Activated naive CD4-positive, alpha-beta T cell treated with anti-CD3 and anti-CD28 coated beads for 36 hours (primary cell): ENCODE measurements around the gene DAB1. TPM values are rescaled to one million over a fixed set of nuclear protein-coding genes. Genes with fewer than 3 reads are reported as not detected.

Source experiments
- CTCF ChIA-PET: fragments of 350-600 bp; sonication (Branson Sonifier 250); formaldehyde crosslinking; loops from one replicate; lab custom pipeline; 2021; ENCODE audit warnings: antibody characterized with exemption; lab: Charles Lee
- DNase-seq: peaks from one replicate; pipeline ENCODE4 v3.0.0-alpha.2; 2020
- H3K27ac Mint-ChIP-seq: one replicate; pipeline ENCODE4 v1.8.0; 2021; ENCODE audit warnings: mild to moderate bottlenecking, mixed read lengths
- H3K27me3 Mint-ChIP-seq: one replicate; pipeline ENCODE4 v1.8.0; 2021; ENCODE audit warnings: low read depth, mixed read lengths
- H3K36me3 Mint-ChIP-seq: one replicate; pipeline ENCODE4 v1.8.0; 2021; ENCODE audit warnings: low read depth, mixed read lengths
- H3K4me1 Mint-ChIP-seq: one replicate; pipeline ENCODE4 v1.8.0; 2021; ENCODE audit warnings: low read depth, mixed read lengths
- H3K4me3 Mint-ChIP-seq: one replicate; pipeline ENCODE4 v1.8.0; 2021; ENCODE audit warnings: mild to moderate bottlenecking, moderate library complexity, mixed read lengths
- H3K9me3 Mint-ChIP-seq: one replicate; pipeline ENCODE4 v1.8.0; 2021; ENCODE audit warnings: mixed read lengths
- intact Hi-C: fragments of 100-400 bp; cut with micrococcal nuclease; formaldehyde crosslinking; loops from one replicate; pipeline ENCODE4 v1.15.1; 2023
- total RNA-seq, 2 experiments: library from RNA; stranded (reverse); gene quantifications; one replicate each; pipeline ENCODE4 v1.2.3, GENCODE V29; 2021

The DAB1 gene
- not detected for total RNA-seq

DNA sequence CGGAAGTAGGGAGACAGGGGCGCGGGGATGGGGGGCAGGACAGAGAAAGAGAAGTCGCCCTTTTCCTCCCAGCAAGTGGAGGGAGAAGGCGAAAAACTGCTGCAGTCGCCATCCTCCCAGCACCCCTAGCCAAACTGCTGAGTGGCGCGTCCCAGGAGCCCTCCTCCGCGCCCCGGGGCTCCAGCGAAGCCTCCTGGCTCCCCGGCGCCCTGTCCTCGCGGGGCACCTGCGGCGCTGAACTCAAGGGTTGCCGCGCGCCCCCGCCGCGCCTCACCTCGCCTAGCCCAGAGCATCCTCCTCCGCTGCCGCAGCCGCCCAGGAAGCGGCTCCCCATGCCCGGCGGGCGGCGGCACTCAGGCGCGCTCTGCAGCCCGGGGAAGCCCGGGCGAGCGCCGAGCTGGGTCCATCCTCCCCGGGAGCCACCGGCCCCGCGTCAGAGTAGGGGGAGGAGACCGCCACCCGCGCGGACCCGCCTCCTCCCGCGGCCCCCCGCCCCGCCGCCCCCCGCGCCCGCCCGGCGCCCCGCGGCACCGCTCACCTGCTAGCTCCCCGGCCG is at the start of gene DAB1:
Gene DAB1, minus strand, starts transcription at position 405 of the 556 bp plus-strand sequence. CDS start 133,030 bp downstream, outside the sequence.
- no peak within 1 kb of the TSS for H3K27ac Mint-ChIP-seq
- no peak within 1 kb of the TSS for H3K4me3 Mint-ChIP-seq
- H3K36me3 Mint-ChIP-seq, result no peaks in the 10 kb centered on the region
- H3K9me3 Mint-ChIP-seq, result no peaks in the 10 kb centered on the region
- intact Hi-C loops, result no loop called here
- H3K4me1 Mint-ChIP-seq, result peaks cover 10% of the 10 kb centered on the region
- CTCF ChIA-PET, result no interaction called here
- DNase-seq, result no peak
- peaks cover 63% of the 10 kb centered on the region for H3K27me3 Mint-ChIP-seq

DNA sequence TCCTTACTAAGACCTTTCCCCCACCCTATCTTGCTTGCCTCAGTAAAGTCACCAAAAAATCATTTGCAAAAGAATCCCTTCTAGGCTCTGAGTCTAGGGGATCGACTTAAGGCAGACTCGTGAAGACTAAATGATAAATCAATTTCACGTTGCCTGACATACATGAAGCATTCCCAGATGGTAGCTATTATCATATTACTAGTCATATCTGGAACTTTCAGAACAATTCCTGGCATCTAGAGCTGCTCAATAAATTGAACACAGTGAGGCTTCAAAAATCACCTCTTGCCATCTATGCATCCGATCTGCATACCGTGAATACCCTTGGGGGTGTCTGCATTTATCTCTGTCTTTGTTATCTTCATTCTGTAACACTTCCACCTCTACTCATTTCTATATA is 49.6 kb upstream of the DAB1 start:
- no peak for DNase-seq
- intact Hi-C loops, result no loop called here
- Mint-ChIP-seq H3K9me3 (peaks cover 2% of the 10 kb centered on the region), H3K36me3 (no peaks in the 10 kb centered on the region), H3K27me3 (no peaks in the 10 kb centered on the region), H3K4me1 (no peaks in the 10 kb centered on the region), H3K4me3 (no peak overlapping the region), H3K27ac (no peak overlapping the region)
- CTCF ChIA-PET, result no interaction called here

DNA sequence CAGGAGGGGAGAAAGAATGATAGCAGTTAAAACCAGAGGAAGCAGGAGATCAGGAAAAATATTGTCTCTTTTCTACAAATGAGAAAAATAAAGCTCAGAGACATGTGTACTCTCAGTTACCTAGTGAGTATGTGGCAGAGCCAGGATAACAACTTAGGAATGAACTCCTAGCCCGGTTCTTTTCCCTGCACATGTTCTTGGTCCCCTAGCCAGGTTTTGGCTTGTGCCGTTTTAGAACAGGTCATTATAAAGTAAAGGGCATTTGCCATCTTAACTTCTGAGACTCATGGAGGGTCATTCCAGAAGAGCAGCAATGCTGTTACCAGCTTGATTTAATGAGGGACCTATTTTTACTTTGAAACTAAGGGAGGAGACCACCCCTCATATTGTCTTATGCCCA is 48.1 kb upstream of the DAB1 start:
- H3K4me3 Mint-ChIP-seq, result no peak overlapping the region
- intact Hi-C loops, result no loop called here
- CTCF ChIA-PET, result no interaction called here
- peaks cover 2% of the 10 kb centered on the region for H3K9me3 Mint-ChIP-seq
- no peak for DNase-seq
- peaks cover 2% of the 10 kb centered on the region for H3K27me3 Mint-ChIP-seq
- H3K27ac Mint-ChIP-seq, result no peak overlapping the region
- H3K4me1 Mint-ChIP-seq, result no peaks in the 10 kb centered on the region
- no peaks in the 10 kb centered on the region for H3K36me3 Mint-ChIP-seq

DNA sequence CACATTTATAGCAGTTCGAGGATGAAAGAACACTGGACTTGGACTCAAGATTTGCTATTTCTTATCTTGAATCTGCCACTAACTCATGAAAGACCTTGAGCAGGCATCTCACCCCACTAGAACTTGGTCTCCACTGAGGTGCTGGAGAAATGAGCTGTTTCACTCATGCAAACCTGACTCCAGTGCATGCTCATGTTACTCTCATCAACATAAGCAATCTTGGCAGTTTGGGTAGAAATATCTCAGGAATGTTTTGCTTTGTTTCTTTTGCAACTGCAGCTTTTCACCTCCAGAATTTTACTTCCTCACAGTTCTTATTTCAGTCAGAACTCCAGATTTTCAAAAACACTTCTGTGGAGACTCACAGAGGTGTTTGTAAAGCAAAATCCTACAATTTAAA is 46.2 kb upstream of the DAB1 start:
- H3K27ac Mint-ChIP-seq, result no peak overlapping the region
- H3K4me1 Mint-ChIP-seq, result no peaks in the 10 kb centered on the region
- H3K36me3 Mint-ChIP-seq, result no peaks in the 10 kb centered on the region
- H3K4me3 Mint-ChIP-seq, result no peak overlapping the region
- peaks cover 2% of the 10 kb centered on the region for H3K9me3 Mint-ChIP-seq
- DNase-seq, result no peak
- CTCF ChIA-PET, result no interaction called here
- H3K27me3 Mint-ChIP-seq, result peaks cover 2% of the 10 kb centered on the region
- intact Hi-C loops, result no loop called here

GRCh38 chr1:57468641-57469523 is 45.0 kb upstream of the DAB1 start:
- Mint-ChIP-seq H3K36me3 (no peaks in the 10 kb centered on the region), H3K27ac (no peak overlapping the region), H3K4me3 (no peak overlapping the region), H3K4me1 (no peaks in the 10 kb centered on the region), H3K9me3 (peaks cover 2% of the 10 kb centered on the region), H3K27me3 (peaks cover 2% of the 10 kb centered on the region)
- intact Hi-C loops, result no loop called here
- no peak for DNase-seq
- CTCF ChIA-PET, result no interaction called here

GRCh38 chr1:57467830-57468229 is 44.0 kb upstream of the DAB1 start:
- Mint-ChIP-seq H3K36me3 (no peaks in the 10 kb centered on the region), H3K9me3 (peaks cover 2% of the 10 kb centered on the region), H3K27ac (no peak overlapping the region), H3K27me3 (peaks cover 4% of the 10 kb centered on the region), H3K4me1 (no peaks in the 10 kb centered on the region), H3K4me3 (no peak overlapping the region)
- CTCF ChIA-PET, result no interaction called here
- no peak for DNase-seq
- intact Hi-C loops, result no loop called here

DNA sequence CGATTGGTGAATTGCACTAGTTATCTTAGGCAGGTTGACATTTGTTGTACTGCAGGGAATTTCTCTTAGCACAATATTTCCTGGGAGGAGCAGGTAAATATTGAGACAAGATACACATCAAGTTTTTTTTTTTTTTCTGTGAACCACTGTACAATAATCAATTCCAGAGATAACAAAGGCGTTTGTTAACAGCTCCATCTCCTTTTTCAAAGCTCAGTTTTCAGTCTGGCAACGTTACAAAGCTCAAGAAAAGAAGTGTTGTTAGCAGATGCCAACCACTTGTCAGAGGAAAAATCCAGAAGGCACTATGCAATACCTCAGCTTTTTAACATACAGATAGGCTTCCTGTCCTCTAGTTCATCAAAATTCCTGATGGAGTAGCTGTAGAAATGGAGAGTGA is 40.9 kb upstream of the DAB1 start:
- Mint-ChIP-seq H3K27ac (no peak overlapping the region), H3K4me1 (no peaks in the 10 kb centered on the region), H3K27me3 (peaks cover 7% of the 10 kb centered on the region), H3K4me3 (no peak overlapping the region), H3K9me3 (no peaks in the 10 kb centered on the region), H3K36me3 (no peaks in the 10 kb centered on the region)
- DNase-seq, result no peak
- CTCF ChIA-PET, result no interaction called here
- intact Hi-C loops, result no loop called here

DNA sequence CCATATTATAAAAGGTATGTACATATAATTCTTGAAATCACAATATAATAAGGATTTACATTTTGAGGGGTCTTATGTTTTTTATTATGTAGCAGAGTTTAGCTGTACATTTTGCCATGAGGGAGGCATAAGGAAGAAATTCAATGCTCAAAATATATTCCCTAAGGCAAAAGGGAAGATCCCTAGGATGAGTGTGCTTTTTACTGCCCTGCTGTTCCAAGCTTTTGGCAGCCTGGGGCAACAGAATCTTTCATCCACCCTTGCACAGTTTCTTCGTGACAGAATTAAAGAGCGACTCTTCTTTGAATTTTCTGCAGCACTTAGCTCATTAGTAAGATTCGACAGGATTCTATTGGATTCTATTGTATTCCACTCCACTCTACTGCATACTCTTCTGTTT is 39.5 kb upstream of the DAB1 start:
- Mint-ChIP-seq H3K36me3 (no peaks in the 10 kb centered on the region), H3K27ac (no peak overlapping the region), H3K4me3 (no peak overlapping the region), H3K9me3 (no peaks in the 10 kb centered on the region), H3K27me3 (peaks cover 7% of the 10 kb centered on the region), H3K4me1 (no peaks in the 10 kb centered on the region)
- intact Hi-C loops, result no loop called here
- CTCF ChIA-PET, result interaction anchor here (0.6 kb wide), 1 partner anchor 502 kb away, joined by 3 read pairs; no protein-coding TSS in a partner anchor
- no peak for DNase-seq

DNA sequence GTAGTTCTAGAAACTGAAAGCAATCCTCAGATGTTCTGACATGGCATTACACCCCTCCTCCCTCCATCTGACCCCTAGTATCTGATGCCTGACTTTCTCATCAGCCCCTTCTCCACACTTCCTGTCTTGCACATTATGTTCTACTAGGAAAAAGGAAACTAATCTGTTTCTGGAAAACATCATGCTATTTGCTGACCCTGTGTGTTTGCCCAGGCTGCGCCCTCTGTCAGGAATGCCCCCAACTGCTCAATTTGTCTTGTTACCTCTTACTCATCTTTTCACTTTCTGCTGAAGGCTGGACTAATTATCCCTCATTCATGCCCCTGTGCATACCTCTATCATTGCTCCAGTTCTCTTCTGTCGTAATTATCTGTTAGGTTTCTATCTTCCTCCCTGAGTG is 37.5 kb upstream of the DAB1 start:
- H3K4me1 Mint-ChIP-seq, result no peaks in the 10 kb centered on the region
- no peak overlapping the region for H3K4me3 Mint-ChIP-seq
- intact Hi-C loops, result no loop called here
- no peak for DNase-seq
- CTCF ChIA-PET, result no interaction called here
- H3K9me3 Mint-ChIP-seq, result peaks cover 13% of the 10 kb centered on the region
- no peaks in the 10 kb centered on the region for H3K36me3 Mint-ChIP-seq
- peaks cover 5% of the 10 kb centered on the region for H3K27me3 Mint-ChIP-seq
- H3K27ac Mint-ChIP-seq, result no peak overlapping the region

DNA sequence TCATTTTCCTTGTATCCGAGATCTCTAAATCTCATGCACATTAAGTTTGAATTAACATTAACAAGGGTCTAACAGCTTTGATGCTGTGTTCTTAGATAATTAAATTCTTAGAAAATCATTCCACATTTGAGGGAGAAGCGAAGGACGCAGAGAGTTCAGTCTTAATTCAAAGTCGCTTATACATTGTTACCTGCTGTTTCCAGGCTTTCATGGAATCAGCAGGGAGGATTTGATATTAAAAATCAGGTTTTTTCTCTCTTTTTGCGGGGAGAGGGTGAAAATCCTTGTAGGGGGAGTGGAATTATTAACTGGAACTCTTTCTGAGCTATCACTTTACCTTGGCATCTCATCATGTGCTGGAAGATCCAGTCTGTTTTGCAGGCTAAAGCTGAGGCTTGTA is 27.7 kb upstream of the DAB1 start:
- CTCF ChIA-PET, result no interaction called here
- intact Hi-C loops, result no loop called here
- Mint-ChIP-seq H3K27me3 (peaks cover 11% of the 10 kb centered on the region), H3K4me3 (no peak overlapping the region), H3K4me1 (no peaks in the 10 kb centered on the region), H3K27ac (no peak overlapping the region), H3K36me3 (no peaks in the 10 kb centered on the region), H3K9me3 (no peaks in the 10 kb centered on the region)
- no peak for DNase-seq

DNA sequence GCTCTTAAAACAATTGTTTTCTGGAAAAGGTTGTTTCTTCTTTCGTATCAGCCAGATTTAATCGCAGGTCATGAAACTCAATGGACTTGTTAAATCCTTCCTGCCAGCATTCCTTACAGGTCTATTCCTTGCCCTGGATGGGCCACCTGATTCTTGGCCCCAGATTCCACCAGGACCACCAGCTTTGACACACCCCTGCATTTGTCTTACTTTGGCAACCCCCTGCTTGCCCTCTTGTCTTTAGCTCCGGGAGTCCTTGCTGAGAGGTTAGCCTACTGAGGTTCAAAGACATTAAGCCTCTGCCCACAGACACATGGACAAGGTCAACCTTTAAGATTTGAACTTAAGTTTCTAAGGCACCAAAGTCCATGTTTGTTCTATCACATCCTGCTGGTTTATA is 27.1 kb upstream of the DAB1 start:
- Mint-ChIP-seq H3K4me1 (no peaks in the 10 kb centered on the region), H3K27me3 (peaks cover 11% of the 10 kb centered on the region), H3K27ac (no peak overlapping the region), H3K36me3 (no peaks in the 10 kb centered on the region), H3K9me3 (no peaks in the 10 kb centered on the region), H3K4me3 (no peak overlapping the region)
- CTCF ChIA-PET, result no interaction called here
- no peak for DNase-seq
- intact Hi-C loops, result no loop called here

GRCh38 chr1:57447551-57447950 is 23.7 kb upstream of the DAB1 start:
- peaks cover 12% of the 10 kb centered on the region for H3K27me3 Mint-ChIP-seq
- intact Hi-C loops, result no loop called here

GRCh38 chr1:57443004-57443403 is 19.1 kb upstream of the DAB1 start:
- no peaks in the 10 kb centered on the region for H3K4me1 Mint-ChIP-seq
- peaks cover 9% of the 10 kb centered on the region for H3K27me3 Mint-ChIP-seq
- no peaks in the 10 kb centered on the region for H3K36me3 Mint-ChIP-seq
- CTCF ChIA-PET, result no interaction called here
- no peak overlapping the region for H3K4me3 Mint-ChIP-seq
- H3K27ac Mint-ChIP-seq, result no peak overlapping the region
- DNase-seq, result no peak
- peaks cover 3% of the 10 kb centered on the region for H3K9me3 Mint-ChIP-seq
- intact Hi-C loops, result no loop called here

More at GRCh38 chr1:57447551-57447950, 23.7 kb upstream of the DAB1 start:
- DNase-seq, result no peak
- Mint-ChIP-seq H3K4me3 (no peak overlapping the region), H3K36me3 (no peaks in the 10 kb centered on the region), H3K9me3 (no peaks in the 10 kb centered on the region), H3K4me1 (no peaks in the 10 kb centered on the region), H3K27ac (no peak overlapping the region)
- CTCF ChIA-PET, result no interaction called here
